Measurements from ENCODE around the gene TOB2. TPM values are rescaled to one million over a fixed set of nuclear protein-coding genes. Genes with fewer than 3 reads are reported as not detected.

The TOB2 gene
- total and polyA plus RNA-seq, 9 of the 15 experiments (the other 6 are each of a cell fraction or from before 2014, with no cell fraction given) = 3.3 to 20.5 (median 7.3) TPM

DNA sequence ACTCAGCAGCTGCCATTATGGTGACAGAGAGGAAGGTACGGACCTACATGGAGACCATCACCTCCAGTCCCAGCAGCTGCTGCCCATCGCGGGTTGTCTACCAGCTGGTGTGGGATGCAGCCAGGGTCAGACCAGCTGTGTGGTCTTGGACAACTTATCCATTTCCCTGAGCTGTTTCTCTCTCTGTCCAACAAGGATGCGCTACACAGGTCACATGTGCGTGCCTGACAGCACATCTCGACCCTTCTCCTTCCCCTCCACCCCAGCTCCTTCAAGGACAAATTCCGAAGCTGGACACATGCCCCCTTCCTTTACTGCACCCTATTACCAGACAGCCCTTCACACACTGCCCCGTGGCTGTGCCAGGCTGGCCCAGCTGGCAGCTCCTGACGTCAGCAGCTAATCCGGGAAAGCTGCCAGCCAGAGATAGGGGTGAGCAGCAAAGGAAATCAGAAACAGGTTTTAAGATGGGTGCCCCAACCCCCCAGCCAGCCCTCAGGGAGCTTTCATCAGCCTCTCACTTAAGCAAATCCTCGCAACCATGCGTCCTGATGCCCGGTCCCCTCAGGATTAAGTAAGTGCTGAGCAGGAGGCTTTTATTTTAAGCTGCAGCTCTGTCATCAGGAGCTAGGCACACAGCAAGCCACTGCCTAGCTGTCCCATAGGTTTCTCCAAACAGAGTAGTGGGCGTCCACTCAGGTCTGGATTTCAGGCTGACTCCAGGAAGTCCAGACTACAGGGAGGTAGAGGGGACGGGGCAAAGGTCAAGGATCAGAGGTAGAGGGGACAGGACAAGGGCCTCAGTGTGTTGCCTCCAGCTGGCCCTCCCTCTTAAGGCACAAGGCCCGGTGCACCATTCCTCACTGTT lies 44.6 kb downstream of the TOB2 start (continued):
- no peak for TF ChIP-seq JUN (IDR thresholded peaks at IDR 0.05; ENCODE audit: borderline replicate concordance, low read depth, low read length)
- TF ChIP-seq JUN (CRISPR knock-in tag; IDR thresholded peaks at IDR 0.05; ENCODE audit: borderline replicate concordance) = no peak
- TF ChIP-seq, protein P1, sequence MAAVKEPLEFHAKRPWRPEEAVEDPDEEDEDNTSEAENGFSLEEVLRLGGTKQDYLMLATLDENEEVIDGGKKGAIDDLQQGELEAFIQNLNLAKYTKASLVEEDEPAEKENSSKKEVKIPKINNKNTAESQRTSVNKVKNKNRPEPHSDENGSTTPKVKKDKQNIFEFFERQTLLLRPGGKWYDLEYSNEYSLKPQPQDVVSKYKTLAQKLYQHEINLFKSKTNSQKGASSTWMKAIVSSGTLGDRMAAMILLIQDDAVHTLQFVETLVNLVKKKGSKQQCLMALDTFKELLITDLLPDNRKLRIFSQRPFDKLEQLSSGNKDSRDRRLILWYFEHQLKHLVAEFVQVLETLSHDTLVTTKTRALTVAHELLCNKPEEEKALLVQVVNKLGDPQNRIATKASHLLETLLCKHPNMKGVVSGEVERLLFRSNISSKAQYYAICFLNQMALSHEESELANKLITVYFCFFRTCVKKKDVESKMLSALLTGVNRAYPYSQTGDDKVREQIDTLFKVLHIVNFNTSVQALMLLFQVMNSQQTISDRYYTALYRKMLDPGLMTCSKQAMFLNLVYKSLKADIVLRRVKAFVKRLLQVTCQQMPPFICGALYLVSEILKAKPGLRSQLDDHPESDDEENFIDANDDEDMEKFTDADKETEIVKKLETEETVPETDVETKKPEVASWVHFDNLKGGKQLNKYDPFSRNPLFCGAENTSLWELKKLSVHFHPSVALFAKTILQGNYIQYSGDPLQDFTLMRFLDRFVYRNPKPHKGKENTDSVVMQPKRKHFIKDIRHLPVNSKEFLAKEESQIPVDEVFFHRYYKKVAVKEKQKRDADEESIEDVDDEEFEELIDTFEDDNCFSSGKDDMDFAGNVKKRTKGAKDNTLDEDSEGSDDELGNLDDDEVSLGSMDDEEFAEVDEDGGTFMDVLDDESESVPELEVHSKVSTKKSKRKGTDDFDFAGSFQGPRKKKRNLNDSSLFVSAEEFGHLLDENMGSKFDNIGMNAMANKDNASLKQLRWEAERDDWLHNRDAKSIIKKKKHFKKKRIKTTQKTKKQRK (IDR thresholded peaks at IDR 0.05; ENCODE audit: borderline replicate concordance, low read depth, low read length) = no peak

DNA sequence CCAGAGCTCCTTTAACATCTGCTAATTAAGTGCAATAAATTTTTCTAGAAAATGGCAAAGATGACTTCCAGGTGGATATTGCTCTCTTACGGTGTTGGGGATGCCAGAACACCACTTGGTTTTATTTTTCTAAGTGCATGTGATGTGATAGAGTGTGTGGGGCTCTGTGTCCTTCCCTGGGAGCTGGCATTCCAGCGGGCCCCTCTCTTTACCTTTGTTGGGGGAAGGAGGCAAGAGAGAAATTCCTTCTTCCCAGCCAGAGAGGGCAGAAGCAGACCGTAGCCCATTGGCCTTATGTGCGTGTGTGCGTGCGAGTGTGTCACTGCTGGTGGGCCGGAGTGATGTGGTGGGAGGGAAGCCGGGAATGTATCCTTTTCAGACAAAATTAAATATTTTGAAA lies 47.7 kb downstream of the TOB2 start:
- 64% methylated on average over 7 of the region's 8 CpGs for WGBS (ENCODE audit: insufficient coverage, low coverage, missing lambda C conversion rate)
- Histone ChIP-seq H4K20me1 (replicated peaks; ENCODE audit: control insufficient read depth, insufficient read depth, low read length) (no peaks in the 10 kb centered on the region), H3K9me3 (replicated peaks; ENCODE audit: control insufficient read depth, insufficient read depth, low read depth, low read length) (no peaks in the 10 kb centered on the region), H3K4me1 (replicated peaks in 1 of 2; ENCODE audit: control insufficient read depth in 2 of 2, insufficient read depth in 2 of 2, low read length in 2 of 2) (peaks cover 0 to 8% of the 10 kb centered on the region in 2 experiments; a peak in 3 of 5 replicates), H3K27me3 (ENCODE audit: control insufficient read depth in 2 of 2, insufficient read depth in 2 of 2, low read length in 2 of 2) (no peaks in the 10 kb centered on the region), H3K9me1 (ENCODE audit: control insufficient read depth, insufficient read depth, low read length) (no peaks in the 10 kb centered on the region), H3K4me2 (ENCODE audit: insufficient read depth, low read length) (no peak overlapping the region), H3K27ac (ENCODE audit: extremely low read depth, low read depth, low read length) (no peak overlapping the region), H3K36me3 (ENCODE audit: control insufficient read depth, insufficient read depth, low read length) (no peaks in the 10 kb centered on the region), H3K9ac (ENCODE audit: insufficient read depth in 1 of 2, low read depth in 2 of 2, low read length in 2 of 2) (peak overlapping the region in 1 of 2 experiments; percentile 35; a peak in 1 of 4 replicates), H3K79me2 (ENCODE audit: control insufficient read depth, insufficient read depth, low read length) (no peaks in the 10 kb centered on the region), H3K4me3 (no peak overlapping the region), H2AFZ (ENCODE audit: low read depth, low read length) (no peak overlapping the region)
- DNase-seq (ENCODE audit: extremely low read depth in 1 of 4, low spot score in 3 of 4) = no peak
- POLR2A ChIA-PET = interaction anchor here (0.6 kb wide), 1 partner anchor 45 kb away, joined by 3 read pairs; no protein-coding TSS in a partner anchor
- ATAC-seq = no peak
- FAIRE-seq = no peak
- intact Hi-C loops (cut with micrococcal nuclease) (no loop called here), in situ Hi-C loops (cut with MboI) (no loop called here)
- BruUV-seq (replicated peaks) = no TSS peak
- TF ChIP-seq, protein P2, sequence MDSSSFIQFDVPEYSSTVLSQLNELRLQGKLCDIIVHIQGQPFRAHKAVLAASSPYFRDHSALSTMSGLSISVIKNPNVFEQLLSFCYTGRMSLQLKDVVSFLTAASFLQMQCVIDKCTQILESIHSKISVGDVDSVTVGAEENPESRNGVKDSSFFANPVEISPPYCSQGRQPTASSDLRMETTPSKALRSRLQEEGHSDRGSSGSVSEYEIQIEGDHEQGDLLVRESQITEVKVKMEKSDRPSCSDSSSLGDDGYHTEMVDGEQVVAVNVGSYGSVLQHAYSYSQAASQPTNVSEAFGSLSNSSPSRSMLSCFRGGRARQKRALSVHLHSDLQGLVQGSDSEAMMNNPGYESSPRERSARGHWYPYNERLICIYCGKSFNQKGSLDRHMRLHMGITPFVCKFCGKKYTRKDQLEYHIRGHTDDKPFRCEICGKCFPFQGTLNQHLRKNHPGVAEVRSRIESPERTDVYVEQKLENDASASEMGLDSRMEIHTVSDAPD (CRISPR knock-in tag; IDR thresholded peaks at IDR 0.05) = no peak
- no peak for TF ChIP-seq DDX20 (tag; IDR thresholded peaks at IDR 0.05; ENCODE audit: low read depth)
- CTCF ChIA-PET (ENCODE audit: low intra/inter-chr PET ratio) = no interaction called here

All from K562 (cell line).